HG03442 (cell line): ENCODE results near the gene TXNDC16.
"Not testable (repeated sequence)": the region's sequence is repeated elsewhere in the genome, so short reads cannot be mapped to it uniquely, and the experiment has no call there.

ENCODE experiments used
- ATAC-seq: cut with Tn5 transposase; IDR thresholded peaks from one replicate; pipeline ENCODE4 v1.9.1; 2021; ENCODE audit warnings: mild to moderate bottlenecking, moderate library complexity; ENCODE audit not compliant: unreplicated experiment

TXNDC16 gene, protein sequence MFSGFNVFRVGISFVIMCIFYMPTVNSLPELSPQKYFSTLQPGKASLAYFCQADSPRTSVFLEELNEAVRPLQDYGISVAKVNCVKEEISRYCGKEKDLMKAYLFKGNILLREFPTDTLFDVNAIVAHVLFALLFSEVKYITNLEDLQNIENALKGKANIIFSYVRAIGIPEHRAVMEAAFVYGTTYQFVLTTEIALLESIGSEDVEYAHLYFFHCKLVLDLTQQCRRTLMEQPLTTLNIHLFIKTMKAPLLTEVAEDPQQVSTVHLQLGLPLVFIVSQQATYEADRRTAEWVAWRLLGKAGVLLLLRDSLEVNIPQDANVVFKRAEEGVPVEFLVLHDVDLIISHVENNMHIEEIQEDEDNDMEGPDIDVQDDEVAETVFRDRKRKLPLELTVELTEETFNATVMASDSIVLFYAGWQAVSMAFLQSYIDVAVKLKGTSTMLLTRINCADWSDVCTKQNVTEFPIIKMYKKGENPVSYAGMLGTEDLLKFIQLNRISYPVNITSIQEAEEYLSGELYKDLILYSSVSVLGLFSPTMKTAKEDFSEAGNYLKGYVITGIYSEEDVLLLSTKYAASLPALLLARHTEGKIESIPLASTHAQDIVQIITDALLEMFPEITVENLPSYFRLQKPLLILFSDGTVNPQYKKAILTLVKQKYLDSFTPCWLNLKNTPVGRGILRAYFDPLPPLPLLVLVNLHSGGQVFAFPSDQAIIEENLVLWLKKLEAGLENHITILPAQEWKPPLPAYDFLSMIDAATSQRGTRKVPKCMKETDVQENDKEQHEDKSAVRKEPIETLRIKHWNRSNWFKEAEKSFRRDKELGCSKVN

DNA sequence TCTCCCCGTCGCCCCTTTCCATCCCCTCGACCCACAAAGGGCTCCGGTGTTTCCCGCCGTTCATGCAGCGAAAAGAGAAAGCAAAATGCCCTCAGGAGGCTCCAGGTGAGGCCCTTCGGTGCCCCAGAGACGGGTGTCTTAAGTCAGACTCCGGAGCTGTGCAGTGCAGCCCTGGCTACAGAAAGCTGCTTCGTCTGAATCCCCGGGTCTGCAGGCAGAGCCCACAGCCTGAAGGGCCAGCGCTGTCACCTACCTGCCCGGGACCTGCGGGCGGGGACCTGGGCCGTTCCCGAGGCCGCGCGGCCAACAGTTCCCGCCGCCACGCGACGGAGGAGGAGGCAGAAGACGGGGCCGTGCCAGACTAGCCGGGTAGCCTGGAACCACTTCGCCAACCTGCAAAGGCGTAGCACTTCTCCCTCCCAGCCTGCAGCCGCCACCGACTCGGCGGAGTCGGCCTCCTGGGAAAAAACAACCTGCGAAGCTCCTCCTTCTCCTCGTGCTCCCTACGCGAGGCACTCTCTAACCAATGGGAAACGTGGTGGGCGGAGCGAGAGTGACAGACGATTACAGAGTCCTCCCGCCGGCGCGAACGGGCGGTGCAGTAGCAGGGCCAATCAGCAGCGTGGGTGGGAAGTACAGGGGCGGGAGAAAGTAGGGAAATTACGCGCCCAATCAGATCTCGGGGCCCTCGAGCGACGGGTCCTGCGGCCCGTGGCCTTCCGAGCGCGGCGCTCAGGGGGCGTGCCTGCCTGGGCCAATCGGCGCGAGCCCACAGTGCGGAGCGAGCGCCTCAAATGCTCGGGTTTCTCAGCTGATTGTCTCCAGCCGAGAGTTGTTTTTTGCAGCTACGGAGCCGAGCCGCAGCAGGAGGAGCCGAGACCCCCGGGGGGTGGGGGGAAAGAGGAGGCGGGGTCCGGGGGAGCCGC is at the start of gene TXNDC16, which contains the start of gene GPR137C:
Gene TXNDC16 (minus strand): TSS at position 443 of the 926 bp plus-strand sequence. CDS start 8,948 bp downstream, outside the sequence.
Gene GPR137C (plus strand): TSS at position 774 of the 926 bp plus-strand sequence. CDS start 312 bp downstream, outside the sequence.
- ATAC-seq = peak; percentile 93

DNA sequence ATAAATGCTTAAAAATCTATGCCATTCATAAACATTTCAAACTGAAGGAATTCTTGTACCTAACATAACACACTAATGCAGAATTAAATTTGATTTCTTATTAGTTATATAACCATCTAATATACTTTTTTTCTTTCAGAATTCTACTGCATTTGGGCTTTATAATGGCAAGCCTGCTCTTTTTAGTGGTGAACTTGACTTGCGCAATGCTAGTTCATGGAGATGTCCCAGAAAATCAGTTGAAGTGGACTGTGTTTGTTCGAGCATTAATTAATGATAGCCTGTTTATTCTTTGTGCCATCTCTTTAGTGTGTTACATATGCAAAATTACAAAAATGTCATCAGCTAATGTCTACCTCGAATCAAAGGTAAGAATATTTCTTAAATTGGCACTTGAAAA is 47.7 kb upstream of the TXNDC16 start:
- ATAC-seq = no peak

DNA sequence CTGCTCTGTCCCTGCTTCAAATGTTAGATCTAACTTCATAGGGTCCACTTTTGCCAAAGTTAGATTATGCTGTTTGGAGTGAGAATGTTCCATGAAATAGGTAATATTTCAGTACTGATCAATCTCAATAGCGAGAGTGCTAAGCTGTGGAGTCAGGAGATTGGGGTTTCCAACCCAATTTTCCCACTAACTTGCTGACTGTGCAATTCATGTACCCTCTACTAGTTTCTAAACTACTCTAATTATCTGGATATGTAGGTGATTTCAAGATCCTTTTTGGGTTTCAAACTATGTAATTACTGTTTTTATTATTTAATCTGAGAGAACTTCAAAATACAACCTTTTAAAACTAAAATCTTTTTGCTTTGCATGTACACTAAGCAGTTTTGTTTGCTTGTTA is 46.3 kb upstream of the TXNDC16 start:
- ATAC-seq = no peak

DNA sequence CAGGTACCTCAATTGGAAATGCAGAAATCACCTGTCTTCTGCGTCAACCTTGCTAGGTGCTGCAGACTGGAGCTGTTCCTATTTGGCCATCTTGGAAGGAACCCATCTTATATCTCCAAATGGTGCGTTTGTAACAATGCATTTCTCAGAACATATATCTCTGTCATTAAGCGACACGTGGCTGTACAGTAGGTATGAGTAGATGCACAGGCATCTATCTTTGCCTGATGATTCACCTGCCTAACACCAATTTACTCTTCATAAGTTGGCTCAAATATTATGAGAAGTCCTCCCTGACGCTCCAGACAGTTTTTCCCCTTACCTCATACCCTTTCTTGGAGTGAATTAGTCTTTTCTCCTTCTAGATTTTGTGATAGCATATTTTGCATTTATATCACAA is 44.6 kb upstream of the TXNDC16 start:
- no peak for ATAC-seq

- no peak for ATAC-seq
Observed at GRCh38 chr14:52596320-52596719, 44.0 kb upstream of the TXNDC16 start.

- ATAC-seq = no peak
Observed at GRCh38 chr14:52590318-52590717, 38.0 kb upstream of the TXNDC16 start.

GRCh38 chr14:52589646-52590045 is 37.3 kb upstream of the TXNDC16 start:
- no peak for ATAC-seq

GRCh38 chr14:52583544-52583943 is 31.2 kb upstream of the TXNDC16 start:
- ATAC-seq = no peak

- ATAC-seq = no peak
Observed at GRCh38 chr14:52575858-52576257, 23.6 kb upstream of the TXNDC16 start.

DNA sequence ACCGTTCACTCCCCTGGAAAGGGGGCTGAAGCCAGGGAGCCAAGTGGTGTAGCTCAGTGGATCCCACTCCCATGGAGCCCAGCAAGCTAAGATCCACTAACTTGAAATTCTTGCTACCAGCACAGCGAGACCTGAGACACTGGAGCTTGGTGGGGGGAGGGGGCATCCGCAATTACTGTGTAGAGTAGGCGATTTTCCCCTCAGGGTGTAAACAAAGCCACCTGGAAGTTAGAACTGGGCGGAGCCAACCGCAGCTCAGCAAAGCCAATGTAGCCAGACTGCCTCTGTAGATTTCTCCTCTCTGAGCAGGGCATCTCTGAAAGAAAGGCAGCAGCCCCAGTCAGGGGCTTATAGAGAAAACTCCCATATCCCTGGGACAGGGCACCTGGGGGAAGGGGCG is 16.1 kb upstream of the TXNDC16 start:
- ATAC-seq = not testable (repeated sequence)

DNA sequence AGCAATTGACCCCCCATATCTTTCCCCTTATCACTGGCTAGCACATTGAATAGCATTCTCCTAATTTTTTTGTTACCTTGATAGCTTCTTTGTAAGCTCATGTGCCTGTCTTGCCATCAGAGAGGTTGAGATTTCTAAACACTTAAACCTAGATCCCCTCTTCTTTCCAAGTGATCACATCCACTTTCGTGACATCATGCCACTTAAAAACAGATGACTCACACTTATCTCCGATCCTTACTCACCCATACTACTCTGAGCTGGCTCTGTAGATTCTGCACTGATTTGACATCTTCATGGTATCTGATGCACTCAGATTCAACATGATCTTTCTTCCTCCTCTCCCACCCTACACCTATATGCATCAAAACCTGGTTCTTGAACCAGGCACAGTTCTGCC is 10.8 kb upstream of the TXNDC16 start:
- no peak for ATAC-seq

DNA sequence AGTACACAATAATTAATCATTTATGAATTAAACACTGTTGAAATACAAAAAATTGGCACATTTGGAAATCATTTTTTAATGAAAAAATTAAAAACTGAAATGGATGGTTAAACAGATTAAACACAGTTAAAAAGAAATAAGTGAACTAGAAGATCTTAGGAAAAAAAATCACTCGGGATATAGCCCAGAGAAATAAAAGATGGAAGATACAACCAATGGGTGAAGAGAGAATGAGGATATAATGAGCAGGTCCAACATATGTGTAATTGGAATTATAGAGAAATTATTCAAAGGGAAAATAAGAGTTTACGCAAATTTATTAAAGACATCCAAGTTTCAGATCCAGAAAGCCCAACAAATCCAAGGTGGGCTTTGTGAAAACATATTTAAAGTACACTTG is 6.4 kb upstream of the TXNDC16 start:
- ATAC-seq = no peak

DNA sequence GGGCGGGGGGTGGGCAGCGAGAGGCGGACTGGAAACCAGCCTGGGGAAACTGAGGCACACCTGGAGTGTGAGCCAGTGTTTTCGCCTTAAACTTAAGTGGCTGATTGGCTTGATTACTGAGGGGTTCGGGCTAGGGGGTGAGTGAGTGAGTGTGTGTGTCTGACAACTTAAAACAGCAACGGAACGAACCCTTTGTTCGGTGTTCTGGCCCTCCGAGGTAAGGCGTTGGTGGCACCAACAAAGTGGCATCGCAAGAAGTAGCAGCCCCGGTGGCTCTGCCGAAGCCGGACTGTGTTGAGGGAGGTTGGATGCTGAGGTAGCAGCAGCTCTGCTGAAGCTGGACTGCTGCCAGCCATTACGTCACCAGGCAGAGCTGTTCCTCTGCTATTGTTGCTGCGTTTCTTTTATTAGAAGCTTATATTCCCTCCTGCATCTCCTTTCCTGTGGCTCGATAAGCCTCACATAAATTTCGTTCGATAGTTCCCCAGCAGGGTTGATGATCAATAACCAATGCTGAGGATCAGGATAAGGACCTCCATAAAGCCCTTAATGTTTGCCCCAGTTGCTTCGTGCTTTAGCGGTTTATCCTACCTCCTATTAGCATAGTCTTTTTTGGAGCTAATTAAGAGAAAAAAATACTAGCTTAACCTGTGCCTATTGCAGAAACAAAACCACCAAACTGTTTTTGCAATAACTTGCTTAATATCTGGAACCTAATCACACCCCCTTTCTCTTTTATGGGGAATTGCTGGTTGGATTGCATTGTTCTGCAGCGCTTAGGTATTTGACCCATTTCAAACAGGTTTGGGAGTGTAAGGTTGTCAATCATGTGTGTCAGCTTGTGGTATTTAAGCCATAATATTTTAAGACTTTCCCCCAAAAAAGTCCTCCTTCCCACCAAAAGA is 1.6 kb upstream of the TXNDC16 start:
- ATAC-seq = no peak

DNA sequence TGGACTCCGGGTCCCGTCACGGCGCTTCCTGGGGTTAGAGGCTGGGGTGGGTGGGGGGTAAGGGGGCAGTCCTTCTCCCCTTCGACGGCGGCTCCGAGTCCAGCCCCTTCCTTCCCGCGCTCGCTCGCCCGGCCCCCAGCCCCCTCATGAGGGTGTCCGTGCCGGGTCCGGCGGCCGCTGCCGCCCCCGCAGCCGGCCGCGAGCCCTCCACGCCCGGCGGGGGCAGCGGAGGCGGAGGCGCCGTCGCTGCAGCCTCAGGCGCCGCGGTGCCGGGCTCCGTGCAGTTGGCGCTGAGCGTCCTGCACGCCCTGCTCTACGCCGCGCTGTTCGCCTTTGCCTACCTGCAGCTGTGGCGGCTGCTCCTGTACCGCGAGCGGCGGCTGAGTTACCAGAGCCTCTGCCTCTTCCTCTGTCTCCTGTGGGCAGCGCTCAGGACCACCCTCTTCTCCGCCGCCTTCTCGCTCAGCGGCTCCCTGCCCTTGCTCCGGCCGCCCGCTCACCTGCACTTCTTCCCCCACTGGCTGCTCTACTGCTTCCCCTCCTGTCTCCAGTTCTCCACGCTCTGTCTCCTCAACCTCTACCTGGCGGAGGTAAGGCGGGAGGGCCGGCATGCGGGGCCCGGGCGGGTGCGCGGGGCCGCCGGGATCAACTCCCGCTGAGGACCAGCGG is 831 bp upstream of the TXNDC16 start:
- ATAC-seq = peak; percentile 17

DNA sequence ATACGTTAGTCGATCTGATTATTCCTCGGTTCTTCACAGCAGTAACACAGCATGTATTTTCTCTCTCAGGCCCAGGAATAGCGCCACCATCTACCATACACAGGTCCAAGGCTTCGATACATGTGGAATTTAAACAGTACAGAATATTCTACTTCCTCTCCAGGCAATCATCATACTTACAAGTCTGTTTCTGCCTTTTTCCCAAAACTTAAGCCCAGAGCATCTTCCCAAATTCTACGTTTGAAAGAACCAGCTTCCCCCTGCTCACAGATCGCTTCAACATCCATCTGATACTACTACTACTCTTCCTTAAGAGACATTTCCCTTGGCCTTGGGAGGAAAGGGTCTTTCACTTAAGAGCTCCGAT is 626 bp downstream of the TXNDC16 start:
- ATAC-seq = no peak

GRCh38 chr14:52551205-52551604 is 1.1 kb downstream of the TXNDC16 start:
- ATAC-seq = no peak

GRCh38 chr14:52550661-52551060 is 1.6 kb downstream of the TXNDC16 start:
- ATAC-seq = no peak

GRCh38 chr14:52547526-52547925 is 4.8 kb downstream of the TXNDC16 start:
- no peak for ATAC-seq

DNA sequence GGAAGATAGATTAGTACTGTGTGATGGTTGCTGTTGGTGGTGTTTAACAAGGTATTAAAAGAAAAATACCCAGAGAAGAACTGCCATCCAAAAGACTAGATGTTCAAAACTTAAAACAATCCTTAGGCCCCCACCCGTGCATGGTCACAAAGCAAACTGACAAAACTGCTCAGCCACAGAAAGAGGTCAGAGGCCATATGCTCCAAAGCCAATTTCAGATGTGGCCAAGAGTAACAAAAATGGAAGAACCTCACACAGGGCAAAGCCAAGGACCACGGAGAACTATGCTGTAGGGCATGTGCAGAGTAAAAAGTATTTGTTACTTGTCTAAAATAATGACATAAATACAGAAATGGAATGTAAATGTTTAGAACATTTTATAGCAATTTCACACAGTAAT is 5.3 kb downstream of the TXNDC16 start:
- ATAC-seq = no peak
